Neuronal stem cell (in vitro differentiated cells): ENCODE measurements around the gene ASPG.
"Not testable (repeated sequence)": the region's sequence is repeated elsewhere in the genome, so short reads cannot be mapped to it uniquely, and the experiment has no call there.

Experiments
- DNase-seq: peaks from one replicate; pipeline ENCODE4 v3.0.0-alpha.2; 2013; ENCODE audit warnings: low spot score
- H2AFZ ChIP-seq: one replicate; pipeline ENCODE4 v1.6.1; 2013; ENCODE audit warnings: mild to moderate bottlenecking, low read length, inconsistent platforms
- H2AK5ac ChIP-seq: 2 replicates; pipeline ENCODE4 v1.6.1; 2013; ENCODE audit warnings: low read depth, mild to moderate bottlenecking, inconsistent platforms, low read length, moderate library complexity, mixed read lengths
- H2BK120ac ChIP-seq: 2 replicates; pipeline ENCODE4 v1.6.1; 2013; ENCODE audit warnings: low read depth, mild to moderate bottlenecking, inconsistent platforms, low read length, moderate library complexity, mixed read lengths
- H2BK12ac ChIP-seq: one replicate; pipeline ENCODE4 v1.6.1; 2013; ENCODE audit warnings: low read length, inconsistent platforms
- H2BK15ac ChIP-seq: 2 replicates; pipeline ENCODE4 v1.6.1; 2013; ENCODE audit warnings: mild to moderate bottlenecking, low read length, inconsistent platforms, mixed read lengths
- H2BK5ac ChIP-seq: one replicate; pipeline ENCODE4 v1.6.1; 2013; ENCODE audit warnings: inconsistent platforms, mild to moderate bottlenecking, low read length, moderate library complexity
- H3K14ac ChIP-seq: one replicate; pipeline ENCODE4 v1.6.1; 2013; ENCODE audit warnings: low read length, inconsistent platforms
- H3K18ac ChIP-seq: 2 replicates; pipeline ENCODE4 v1.6.1; 2013; ENCODE audit warnings: low read length, inconsistent platforms
- H3K23ac ChIP-seq: 2 replicates; pipeline ENCODE4 v1.6.1; 2013; ENCODE audit warnings: low read depth, mild to moderate bottlenecking, mixed read lengths, low read length, inconsistent platforms; ENCODE audit not compliant: poor library complexity
- H3K27ac ChIP-seq: replicated peaks from 3 replicates; pipeline ENCODE4 v1.5.1; 2013; ENCODE audit warnings: low read length, inconsistent platforms
- H3K27me3 ChIP-seq, 3 experiments: 2 replicates each; pipeline ENCODE4 v1.6.1; 2013; ENCODE audit warnings: low read length in 3 of 3, mild to moderate bottlenecking in 2 of 3, inconsistent platforms in 1 of 3, low read depth in 1 of 3, mixed read lengths in 1 of 3, moderate library complexity in 1 of 3; ENCODE audit not compliant: control insufficient read depth in 3 of 3, insufficient read depth in 3 of 3
- H3K36me3 ChIP-seq, 2 donors: replicated peaks in 1 of 2; 2 replicates each; pipeline ENCODE4 v1.6.1; 2013; ENCODE audit warnings: low read length in 2 of 2; ENCODE audit not compliant: control insufficient read depth in 2 of 2, insufficient read depth in 2 of 2
- H3K4ac ChIP-seq: 2 replicates; pipeline ENCODE4 v1.6.1; 2013; ENCODE audit warnings: inconsistent platforms, mild to moderate bottlenecking, low read length, moderate library complexity
- H3K4me1 ChIP-seq, 2 donors: 1 replicate in 1 of 2; 2 replicates in 1 of 2; pipeline ENCODE4 v1.6.1; 2013; ENCODE audit warnings: low read length in 2 of 2, low read depth in 1 of 2; ENCODE audit not compliant: control insufficient read depth in 2 of 2, insufficient read depth in 1 of 2
- H3K4me2 ChIP-seq: one replicate; pipeline ENCODE4 v1.6.1; 2013; ENCODE audit warnings: mild to moderate bottlenecking, low read length, inconsistent platforms; ENCODE audit not compliant: insufficient read depth, poor library complexity, severe bottlenecking
- H3K4me3 ChIP-seq, 2 donors: 2 replicates each; pipeline ENCODE4 v1.5.1; 2013; ENCODE audit warnings: low read length in 2 of 2, mild to moderate bottlenecking in 2 of 2, inconsistent platforms in 1 of 2, moderate library complexity in 1 of 2
- H3K79me1 ChIP-seq: one replicate; pipeline ENCODE4 v1.6.1; 2013; ENCODE audit warnings: low read depth, mild to moderate bottlenecking, inconsistent platforms, low read length, moderate library complexity
- H3K9ac ChIP-seq: one replicate; pipeline ENCODE4 v1.6.1; 2013; ENCODE audit warnings: mild to moderate bottlenecking, low read depth, low read length, inconsistent platforms; ENCODE audit not compliant: poor library complexity
- H3K9me3 ChIP-seq, 2 donors: replicated peaks in 1 of 2; 2 replicates each; pipeline versions ENCODE3 to v1.6.1; 2013; ENCODE audit warnings: low read length in 2 of 2, mild to moderate bottlenecking in 2 of 2, inconsistent platforms in 1 of 2, low read depth in 1 of 2, mixed read lengths in 1 of 2, moderate library complexity in 1 of 2; ENCODE audit not compliant: control insufficient read depth in 2 of 2, insufficient read depth in 1 of 2
- H4K8ac ChIP-seq: one replicate; pipeline ENCODE4 v1.6.1; 2013; ENCODE audit warnings: low read depth, mild to moderate bottlenecking, inconsistent platforms, low read length, moderate library complexity
- H4K91ac ChIP-seq: one replicate; pipeline ENCODE4 v1.6.1; 2013; ENCODE audit warnings: low read length, low read depth, mild to moderate bottlenecking, inconsistent platforms; ENCODE audit not compliant: poor library complexity
- WGBS, 2 donors: extraction: QIAGEN DNeasy Blood & Tissue Kit; methylation state at CpG; one replicate each; pipeline ENCODE4 v1.1.7; 2013; ENCODE audit warnings: missing lambda C conversion rate in 2 of 2, mixed read lengths in 1 of 2; ENCODE audit not compliant: insufficient read length in 2 of 2, insufficient replicate concordance in 1 of 2; ENCODE audit errors: extremely low coverage in 2 of 2; 5-methylcytosine and 5-hydroxymethylcytosine counted together

The ASPG gene

DNA sequence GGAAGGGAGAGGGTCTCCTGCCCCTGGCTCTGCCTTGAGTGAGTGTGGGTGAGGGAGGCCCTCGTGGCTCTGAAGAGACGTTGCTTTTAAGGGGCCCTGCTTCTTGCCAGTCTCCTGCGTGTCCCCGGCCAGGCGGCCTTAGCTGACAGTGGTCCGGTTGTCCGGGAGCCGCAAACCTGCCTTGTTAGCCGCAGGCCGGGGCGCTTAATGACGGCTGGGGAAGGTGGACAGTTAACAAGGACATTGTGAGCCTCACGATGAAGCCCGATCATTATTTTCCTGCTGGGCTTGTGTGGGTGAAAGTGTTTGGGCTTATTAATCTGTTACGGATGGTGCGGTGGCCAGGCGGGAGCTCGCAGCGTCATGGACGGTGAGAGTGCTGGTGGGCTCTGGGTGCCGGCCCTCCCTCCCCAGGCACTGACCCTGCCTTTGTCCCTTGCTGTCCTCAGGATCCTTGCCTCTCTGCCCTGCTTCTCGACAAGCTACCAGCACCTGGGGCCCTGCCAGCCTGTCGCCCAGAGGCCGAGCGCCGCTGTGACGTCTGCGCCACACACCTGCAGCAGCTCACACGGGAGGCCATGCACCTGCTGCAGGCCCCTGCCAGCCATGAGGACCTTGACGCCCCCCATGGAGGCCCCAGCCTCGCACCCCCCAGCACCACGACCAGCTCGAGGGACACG is 66.2 kb downstream of the ASPG start:
- Histone ChIP-seq H3K79me1 (peaks cover 36% of the 10 kb centered on the region), H2BK12ac (peak overlapping the region; percentile 94), H3K23ac (peak overlapping the region; percentile 89), H3K4me3 (no peak overlapping the region), H4K8ac (no peak overlapping the region), H3K4me2 (no peak overlapping the region), H4K91ac (no peak overlapping the region), H3K14ac (peak overlapping the region; percentile 82), H2BK15ac (peak overlapping the region; percentile 74), H3K4me1 (peaks cover 36 to 39% of the 10 kb centered on the region in 2 donors), H3K9me3 (no peaks in the 10 kb centered on the region), H2BK120ac (no peak overlapping the region), H3K27me3 (no peaks in the 10 kb centered on the region), H2BK5ac (peak overlapping the region; percentile 42), H2AFZ (no peak overlapping the region), H3K18ac (peak overlapping the region; percentile 80), H2AK5ac (peak overlapping the region; percentile 98), H3K36me3 (peaks cover 4 to 9% of the 10 kb centered on the region in 2 donors), H3K9ac (peak overlapping the region; percentile 64), H3K27ac (peak overlapping the region; percentile 55), H3K4ac (no peak overlapping the region)
- whole genome bisulfite sequencing, 2 donors = no CpG with 5 or more reads among the region's 34 CpGs
- DNase-seq = no peak

- no peak overlapping the region for H3K4me2 ChIP-seq
- H3K36me3 ChIP-seq = peaks cover 4 to 9% of the 10 kb centered on the region in 2 donors
- H3K9me3 ChIP-seq = no peaks in the 10 kb centered on the region
- H2BK5ac ChIP-seq = no peak overlapping the region
- no peak overlapping the region for H3K27ac ChIP-seq
- H2BK12ac ChIP-seq = peak overlapping the region; percentile 94
- H3K4me1 ChIP-seq = peaks cover 33 to 39% of the 10 kb centered on the region in 2 donors
- peak overlapping the region; percentile 80 for H3K18ac ChIP-seq
- peak overlapping the region; percentile 98 for H2AK5ac ChIP-seq
- no peaks in the 10 kb centered on the region for H3K27me3 ChIP-seq
- H2BK120ac ChIP-seq = no peak overlapping the region
- WGBS, 2 donors = no CpG with 5 or more reads among the region's 14 CpGs
- H3K14ac ChIP-seq = no peak overlapping the region
- no peak overlapping the region for H3K4me3 ChIP-seq
- H4K91ac ChIP-seq = no peak overlapping the region
- peak overlapping the region; percentile 89 for H3K23ac ChIP-seq
- H3K9ac ChIP-seq = peak overlapping the region; percentile 1
- H3K4ac ChIP-seq = no peak overlapping the region
- H2AFZ ChIP-seq = no peak overlapping the region
- H4K8ac ChIP-seq = no peak overlapping the region
- peaks cover 35% of the 10 kb centered on the region for H3K79me1 ChIP-seq
- peak overlapping the region; percentile 52 for H2BK15ac ChIP-seq
- DNase-seq = no peak
Observed at GRCh38 chr14:104152246-104152575, 66.7 kb downstream of the ASPG start.

DNA sequence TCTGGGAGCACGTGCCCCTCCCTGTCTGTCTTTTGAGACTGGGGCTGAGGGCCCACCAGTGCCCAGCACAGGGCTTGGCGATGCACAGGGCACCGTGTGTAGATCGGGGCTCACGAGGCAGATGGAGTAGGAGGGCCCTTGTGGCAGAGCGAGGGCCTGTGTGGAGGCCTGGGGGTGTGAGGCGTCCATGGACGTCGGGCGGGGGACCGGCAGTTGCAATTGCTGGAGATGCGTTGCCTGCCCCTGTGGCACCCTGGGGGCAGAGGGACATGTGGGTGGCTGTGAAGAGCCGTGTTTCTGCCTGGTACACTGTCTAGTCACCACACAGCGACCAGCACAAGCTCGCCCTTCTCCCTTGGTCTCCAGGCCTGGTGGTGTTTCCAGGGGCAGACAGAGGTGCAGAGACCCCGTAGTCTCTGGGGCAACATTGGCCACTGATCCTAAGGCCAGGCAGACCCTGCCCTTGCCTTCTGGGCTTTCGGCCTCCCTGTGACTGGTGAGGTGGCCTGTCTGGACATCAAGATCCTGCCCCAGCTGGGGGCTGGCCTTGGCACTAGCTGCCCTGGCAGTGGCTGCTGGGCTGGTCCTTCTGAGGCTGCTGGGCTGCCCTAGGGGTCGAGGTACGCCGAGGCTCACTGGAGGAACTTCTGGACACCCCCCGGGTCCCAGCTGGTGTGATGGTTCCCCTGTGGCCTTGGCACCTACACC is 67.3 kb downstream of the ASPG start:
- Histone ChIP-seq H3K9ac (peak overlapping the region; percentile 34), H3K79me1 (peaks cover 31% of the 10 kb centered on the region), H2AK5ac (no peak overlapping the region), H2BK120ac (no peak overlapping the region), H3K4me3 (peak overlapping the region in 1 of 2 donors; percentile 42), H2BK12ac (no peak overlapping the region), H2BK15ac (no peak overlapping the region), H2BK5ac (no peak overlapping the region), H3K27ac (no peak overlapping the region), H3K18ac (peak overlapping the region; percentile 67), H3K4me1 (peaks cover 27 to 34% of the 10 kb centered on the region in 2 donors), H4K8ac (no peak overlapping the region), H3K4ac (no peak overlapping the region), H3K23ac (no peak overlapping the region), H3K14ac (peak overlapping the region; percentile 89), H2AFZ (no peak overlapping the region), H3K4me2 (no peak overlapping the region), H3K9me3 (no peaks in the 10 kb centered on the region), H3K36me3 (peaks cover 4 to 9% of the 10 kb centered on the region in 2 donors), H4K91ac (no peak overlapping the region), H3K27me3 (no peaks in the 10 kb centered on the region)
- WGBS, 2 donors = no CpG with 5 or more reads among the region's 21 CpGs
- DNase-seq = no peak

- H4K8ac ChIP-seq, DNase-seq: not testable (repeated sequence)
- no CpG with 5 or more reads among the region's 7 CpGs for WGBS, 2 donors
Observed at GRCh38 chr14:104153394-104153755, 67.9 kb downstream of the ASPG start.

More at GRCh38 chr14:104153394-104153755, 67.9 kb downstream of the ASPG start:
- H3K9me3 ChIP-seq, H3K4me2 ChIP-seq, H3K27ac ChIP-seq, H3K4me3 ChIP-seq, H2BK12ac ChIP-seq, H4K91ac ChIP-seq, H3K27me3 ChIP-seq, H2AFZ ChIP-seq, H2BK15ac ChIP-seq, H3K4ac ChIP-seq, H2BK120ac ChIP-seq: not testable (repeated sequence)
- Histone ChIP-seq H3K79me1 (peaks cover 31% of the 10 kb centered on the region), H2BK5ac (peak overlapping the region; percentile 39), H3K36me3 (peaks cover 4 to 13% of the 10 kb centered on the region in 2 donors), H3K4me1 (peaks cover 21 to 29% of the 10 kb centered on the region in 2 donors), H3K9ac (peak overlapping the region; percentile 44), H2AK5ac (peak overlapping the region; percentile 75), H3K23ac (peak overlapping the region; percentile 95), H3K18ac (peak overlapping the region; percentile 64), H3K14ac (peak overlapping the region; percentile 89)
